Measurements from ENCODE around the gene SIK2. TPM values are rescaled to one million over a fixed set of nuclear protein-coding genes. Genes with fewer than 3 reads are reported as not detected.

The SIK2 gene
- total RNA-seq, 1 donor from 2014 or later: 14.3 TPM

- no peak overlapping the region for H3K9ac ChIP-seq (ENCODE audit: low read length)
- no peaks in the 10 kb centered on the region for H3K36me3 ChIP-seq (ENCODE audit: insufficient read depth, low read length)
- H3K4me1 ChIP-seq (ENCODE audit: insufficient read depth, low read length): peaks cover 12% of the 10 kb centered on the region
- no peaks in the 10 kb centered on the region for H4K20me1 ChIP-seq (ENCODE audit: insufficient read depth, low read length)
- no peak overlapping the region for H3K27ac Mint-ChIP-seq (ENCODE audit: unreplicated experiment)
- H3K9me3 ChIP-seq (ENCODE audit: insufficient read depth, low read depth, low read length): no peaks in the 10 kb centered on the region
- TF ChIP-seq CTCF (IDR thresholded peaks at IDR 0.05; ENCODE audit: insufficient read depth, low read depth, low read length): no peak
- no peak for TF ChIP-seq EZH2 (IDR thresholded peaks at IDR 0.05; ENCODE audit: insufficient read depth, low read length)
- H2AFZ ChIP-seq (ENCODE audit: low read depth, low read length): no peak overlapping the region
- H3K27ac ChIP-seq (ENCODE audit: low read depth, low read length): no peak overlapping the region
- H3K4me1 Mint-ChIP-seq (ENCODE audit: low read depth, unreplicated experiment): peaks cover 14% of the 10 kb centered on the region
- H3K4me3 Mint-ChIP-seq (ENCODE audit: unreplicated experiment): no peak overlapping the region
- no peaks in the 10 kb centered on the region for H3K27me3 Mint-ChIP-seq (ENCODE audit: low read depth, unreplicated experiment)
- H3K27me3 ChIP-seq (ENCODE audit: insufficient read depth, low read length): no peaks in the 10 kb centered on the region
- no peak overlapping the region for H3K4me2 ChIP-seq (ENCODE audit: low read length)
- FAIRE-seq: no peak
- H3K36me3 Mint-ChIP-seq (ENCODE audit: low read depth, unreplicated experiment): peaks cover 8% of the 10 kb centered on the region
- DNase-seq (ENCODE audit: low read depth): no peak
- peaks cover 20% of the 10 kb centered on the region for H3K79me2 ChIP-seq (ENCODE audit: insufficient read depth, low read length)
- no peak overlapping the region for H3K4me3 ChIP-seq (ENCODE audit: insufficient read depth, low read depth, low read length)
- H3K9me3 Mint-ChIP-seq (ENCODE audit: unreplicated experiment): no peaks in the 10 kb centered on the region
Observed at GRCh38 chr11:111641339-111642015, 39.2 kb downstream of the SIK2 start.

GRCh38 chr11:111642542-111642941 is 40.3 kb downstream of the SIK2 start:
- H3K27me3 ChIP-seq (ENCODE audit: insufficient read depth, low read length): no peaks in the 10 kb centered on the region
- TF ChIP-seq EZH2 (IDR thresholded peaks at IDR 0.05; ENCODE audit: insufficient read depth, low read length) (no peak), CTCF (IDR thresholded peaks at IDR 0.05; ENCODE audit: insufficient read depth, low read depth, low read length) (no peak)
- no peaks in the 10 kb centered on the region for H4K20me1 ChIP-seq (ENCODE audit: insufficient read depth, low read length)
- H3K9me3 Mint-ChIP-seq (ENCODE audit: unreplicated experiment): no peaks in the 10 kb centered on the region
- FAIRE-seq: no peak
- no peak overlapping the region for H2AFZ ChIP-seq (ENCODE audit: low read depth, low read length)
- H3K36me3 Mint-ChIP-seq (ENCODE audit: low read depth, unreplicated experiment): peaks cover 8% of the 10 kb centered on the region
- H3K4me3 ChIP-seq (ENCODE audit: insufficient read depth, low read depth, low read length): no peak overlapping the region
- H3K27ac Mint-ChIP-seq (ENCODE audit: unreplicated experiment): no peak overlapping the region
- peaks cover 20% of the 10 kb centered on the region for H3K79me2 ChIP-seq (ENCODE audit: insufficient read depth, low read length)
- H3K4me2 ChIP-seq (ENCODE audit: low read length): no peak overlapping the region
- no peaks in the 10 kb centered on the region for H3K36me3 ChIP-seq (ENCODE audit: insufficient read depth, low read length)
- peaks cover 9% of the 10 kb centered on the region for H3K4me1 ChIP-seq (ENCODE audit: insufficient read depth, low read length)
- no peak for DNase-seq (ENCODE audit: low read depth)
- H3K4me3 Mint-ChIP-seq (ENCODE audit: unreplicated experiment): no peak overlapping the region
- no peak overlapping the region for H3K9ac ChIP-seq (ENCODE audit: low read length)
- H3K27ac ChIP-seq (ENCODE audit: low read depth, low read length): no peak overlapping the region
- H3K9me3 ChIP-seq (ENCODE audit: insufficient read depth, low read depth, low read length): no peaks in the 10 kb centered on the region
- no peaks in the 10 kb centered on the region for H3K27me3 Mint-ChIP-seq (ENCODE audit: low read depth, unreplicated experiment)
- peaks cover 14% of the 10 kb centered on the region for H3K4me1 Mint-ChIP-seq (ENCODE audit: low read depth, unreplicated experiment)

- H3K9ac ChIP-seq (ENCODE audit: low read length): no peak overlapping the region
- no peak overlapping the region for H3K4me2 ChIP-seq (ENCODE audit: low read length)
- TF ChIP-seq CTCF (IDR thresholded peaks at IDR 0.05; ENCODE audit: insufficient read depth, low read depth, low read length) (no peak), EZH2 (IDR thresholded peaks at IDR 0.05; ENCODE audit: insufficient read depth, low read length) (no peak)
- DNase-seq (ENCODE audit: low read depth) (no peak), FAIRE-seq (no peak)
- no peaks in the 10 kb centered on the region for H3K9me3 Mint-ChIP-seq (ENCODE audit: unreplicated experiment)
- peaks cover 15% of the 10 kb centered on the region for H3K79me2 ChIP-seq (ENCODE audit: insufficient read depth, low read length)
- H3K36me3 ChIP-seq (ENCODE audit: insufficient read depth, low read length): no peaks in the 10 kb centered on the region
- H3K27ac ChIP-seq (ENCODE audit: low read depth, low read length): no peak overlapping the region
- no peak overlapping the region for H3K27ac Mint-ChIP-seq (ENCODE audit: unreplicated experiment)
- H3K4me3 Mint-ChIP-seq (ENCODE audit: unreplicated experiment): no peak overlapping the region
- no peaks in the 10 kb centered on the region for H4K20me1 ChIP-seq (ENCODE audit: insufficient read depth, low read length)
- no peaks in the 10 kb centered on the region for H3K27me3 ChIP-seq (ENCODE audit: insufficient read depth, low read length)
- H3K9me3 ChIP-seq (ENCODE audit: insufficient read depth, low read depth, low read length): no peaks in the 10 kb centered on the region
- peaks cover 2% of the 10 kb centered on the region for H3K4me1 ChIP-seq (ENCODE audit: insufficient read depth, low read length)
- H3K4me3 ChIP-seq (ENCODE audit: insufficient read depth, low read depth, low read length): no peak overlapping the region
- no peak overlapping the region for H2AFZ ChIP-seq (ENCODE audit: low read depth, low read length)
- H3K36me3 Mint-ChIP-seq (ENCODE audit: low read depth, unreplicated experiment): peaks cover 8% of the 10 kb centered on the region
- H3K27me3 Mint-ChIP-seq (ENCODE audit: low read depth, unreplicated experiment): no peaks in the 10 kb centered on the region
- peaks cover 6% of the 10 kb centered on the region for H3K4me1 Mint-ChIP-seq (ENCODE audit: low read depth, unreplicated experiment)
Observed at GRCh38 chr11:111644922-111645321, 42.7 kb downstream of the SIK2 start.
